H1 (cell line): ENCODE results near the gene BLTP3B. TPM values are rescaled to one million over a fixed set of nuclear protein-coding genes. Genes with fewer than 3 reads are reported as not detected.

ENCODE experiments used
- CTCF ChIA-PET: fragments of 300-600 bp; sonication (Branson Sonifier 250); formaldehyde crosslinking; loops from one replicate; lab custom pipeline; 2021; ENCODE audit not compliant: partially characterized antibody; lab: Charles Lee
- POLR2A ChIA-PET: fragments of 300-600 bp; sonication (Branson Sonifier 250); formaldehyde crosslinking; loops from one replicate; lab custom pipeline; 2021; ENCODE audit warnings: inconsistent platforms; ENCODE audit not compliant: partially characterized antibody; lab: Charles Lee
- DNase-seq, 2 experiments: peaks; one replicate each; pipeline versions ENCODE4 v3.0.0 to v3.0.0-alpha.2; 2010 to 2022; ENCODE audit warnings: low spot score in 2 of 2, low read depth in 1 of 2, mixed read lengths in 1 of 2
- FAIRE-seq: peaks from 2 replicates; lab custom pipeline; 2011; peaks lifted over from hg19 to GRCh38; lab: Jason Lieb, UNC
- H2AFZ ChIP-seq: 2 replicates; pipeline ENCODE4 v1.8.1; 2012; ENCODE audit warnings: low read length, inconsistent platforms
- H2AK5ac ChIP-seq: 2 replicates; pipeline ENCODE4 v1.6.1; 2013; ENCODE audit warnings: low read depth, low read length
- H2BK120ac ChIP-seq: replicated peaks from 2 replicates; pipeline ENCODE3; 2013; ENCODE audit warnings: low read depth, low read length, inconsistent platforms
- H2BK12ac ChIP-seq: 2 replicates; pipeline ENCODE4 v1.6.1; 2013; ENCODE audit warnings: low read depth, low read length
- H2BK15ac ChIP-seq: 2 replicates; pipeline ENCODE4 v1.6.1; 2013; ENCODE audit warnings: low read length
- H2BK20ac ChIP-seq: 2 replicates; pipeline ENCODE4 v1.6.1; 2013; ENCODE audit warnings: low read length
- H2BK5ac ChIP-seq: 2 replicates; pipeline ENCODE4 v1.6.1; 2013; ENCODE audit warnings: low read depth, low read length
- H3K14ac ChIP-seq: 2 replicates; pipeline ENCODE4 v1.6.1; 2013; ENCODE audit warnings: inconsistent platforms; ENCODE audit not compliant: insufficient read length
- H3K18ac ChIP-seq: 2 replicates; pipeline ENCODE4 v1.6.1; 2013; ENCODE audit warnings: low read length; ENCODE audit errors: extremely low read depth
- H3K23ac ChIP-seq: 2 replicates; pipeline ENCODE4 v1.6.1; 2013; ENCODE audit warnings: inconsistent platforms; ENCODE audit not compliant: insufficient read length
- H3K23me2 ChIP-seq: 2 replicates; pipeline ENCODE4 v1.6.1; 2013; ENCODE audit warnings: low read depth, low read length
- H3K27ac ChIP-seq: 2 replicates; pipeline ENCODE4 v1.6.1; 2011; ENCODE audit warnings: low read depth, low read length, inconsistent platforms
- H3K27me3 ChIP-seq, 4 experiments: replicated peaks in 1 of 4; 1 replicate in 1 of 4; 2 replicates in 3 of 4; pipeline versions ENCODE4 v1.6.1 to v1.8.1; 2011 to 2013; ENCODE audit warnings: low read length in 3 of 4, mild to moderate bottlenecking in 3 of 4, inconsistent platforms in 2 of 4, mixed read lengths in 2 of 4, moderate library complexity in 1 of 4; ENCODE audit not compliant: control insufficient read depth in 3 of 4, insufficient read depth in 3 of 4; ENCODE audit errors: extremely low read depth in 1 of 4
- H3K36me3 ChIP-seq, 4 experiments: 2 replicates each; pipeline versions ENCODE4 v1.6.1 to v1.8.1; 2011 to 2013; ENCODE audit warnings: mild to moderate bottlenecking in 4 of 4, low read length in 3 of 4, moderate library complexity in 2 of 4, control low read depth in 1 of 4, inconsistent platforms in 1 of 4; ENCODE audit not compliant: insufficient read depth in 4 of 4, control insufficient read depth in 2 of 4
- H3K4ac ChIP-seq: replicated peaks from 2 replicates; pipeline ENCODE3; 2013; ENCODE audit warnings: low read length, low read depth, mixed read lengths, inconsistent platforms; ENCODE audit not compliant: insufficient read length
- H3K4me1 ChIP-seq, 4 experiments: replicated peaks in 1 of 4; 1 replicate in 1 of 4; 2 replicates in 3 of 4; pipeline versions ENCODE4 v1.6.1 to v1.8.1; 2011 to 2013; ENCODE audit warnings: low read length in 3 of 4, inconsistent platforms in 2 of 4, mixed read lengths in 1 of 4; ENCODE audit not compliant: insufficient read depth in 4 of 4, control insufficient read depth in 3 of 4
- H3K4me2 ChIP-seq, 2 experiments: 2 replicates each; pipeline versions ENCODE4 v1.6.1 to v1.8.1; 2011 to 2013; ENCODE audit warnings: low read depth in 2 of 2, low read length in 2 of 2, control low read depth in 1 of 2, inconsistent platforms in 1 of 2, mild to moderate bottlenecking in 1 of 2; ENCODE audit not compliant: insufficient read depth in 1 of 2
- H3K4me3 ChIP-seq, 4 experiments: fragments of 200-600, 300-600 bp in 1 of 4; sonication (generic), shearing (Covaris generic), sonication (Bioruptor Twin) in 1 of 4; 2 replicates each; pipeline versions ENCODE4 v1.5.1 to v1.8.1; 2011 to 2016; ENCODE audit warnings: low read length in 4 of 4, low read depth in 3 of 4, control low read depth in 2 of 4, inconsistent platforms in 2 of 4, mild to moderate bottlenecking in 2 of 4, mixed read lengths in 1 of 4, moderate library complexity in 1 of 4; ENCODE audit not compliant: insufficient read depth in 2 of 4; ENCODE audit errors: extremely low read depth in 1 of 4
- H3K56ac ChIP-seq: replicated peaks from 2 replicates; pipeline ENCODE3; 2013; ENCODE audit warnings: low read depth, mild to moderate bottlenecking, mixed read lengths, low read length, inconsistent platforms; ENCODE audit not compliant: insufficient read length
- H3K79me1 ChIP-seq: 2 replicates; pipeline ENCODE4 v1.6.1; 2013; ENCODE audit warnings: low read depth, low read length, control low read depth
- H3K79me2 ChIP-seq, 2 experiments: 2 replicates each; pipeline versions ENCODE4 v1.6.1 to v1.8.1; 2012 to 2013; ENCODE audit warnings: low read length in 2 of 2, mild to moderate bottlenecking in 2 of 2, inconsistent platforms in 1 of 2; ENCODE audit not compliant: insufficient read depth in 2 of 2, control insufficient read depth in 1 of 2
- H3K9ac ChIP-seq, 4 experiments: replicated peaks in 1 of 4; 1 replicate in 1 of 4; 2 replicates in 3 of 4; pipeline versions ENCODE4 v1.6.1 to v1.8.1; 2011 to 2013; ENCODE audit warnings: low read depth in 3 of 4, low read length in 3 of 4, control low read depth in 2 of 4, mild to moderate bottlenecking in 2 of 4, moderate library complexity in 2 of 4, inconsistent platforms in 1 of 4; ENCODE audit errors: extremely low read depth in 1 of 4
- H3K9me3 ChIP-seq, 2 experiments: 2 replicates each; pipeline versions ENCODE4 v1.6.1 to v1.8.1; 2012 to 2013; ENCODE audit warnings: mild to moderate bottlenecking in 2 of 2, moderate library complexity in 2 of 2, control low read depth in 1 of 2, inconsistent platforms in 1 of 2, low read depth in 1 of 2, low read length in 1 of 2, mixed read lengths in 1 of 2; ENCODE audit not compliant: insufficient read depth in 2 of 2
- H4K20me1 ChIP-seq, 2 experiments: replicated peaks in 1 of 2; 2 replicates each; pipeline versions ENCODE3 to v1.8.1; 2011 to 2013; ENCODE audit warnings: inconsistent platforms in 2 of 2, low read length in 2 of 2, mild to moderate bottlenecking in 1 of 2; ENCODE audit not compliant: insufficient read depth in 2 of 2, control insufficient read depth in 1 of 2
- H4K5ac ChIP-seq: 2 replicates; pipeline ENCODE4 v1.6.1; 2013; ENCODE audit warnings: low read length, low read depth, mixed read lengths, inconsistent platforms; ENCODE audit not compliant: insufficient read length
- H4K8ac ChIP-seq: 2 replicates; pipeline ENCODE4 v1.8.0; 2013; ENCODE audit warnings: mild to moderate bottlenecking, moderate library complexity, low read length, inconsistent platforms; ENCODE audit not compliant: insufficient read depth; ENCODE audit errors: extremely low read depth
- H4K91ac ChIP-seq: replicated peaks from 2 replicates; pipeline ENCODE3; 2013; ENCODE audit warnings: low read length, mixed read lengths, inconsistent platforms; ENCODE audit not compliant: insufficient read length
- BCL11A ChIP-seq, 2 experiments: IDR thresholded peaks; one replicate each; pipeline ENCODE4 v1.6.1; 2011; ENCODE audit warnings: low read depth in 2 of 2, low read length in 2 of 2, mild to moderate bottlenecking in 2 of 2
- CEBPB ChIP-seq: IDR thresholded peaks from 2 replicates; pipeline ENCODE4 v1.6.1; 2012; ENCODE audit warnings: low read depth, low read length
- CREB1 ChIP-seq: IDR thresholded peaks from 2 replicates; pipeline ENCODE4 v1.6.1; 2012; ENCODE audit warnings: inconsistent platforms
- EZH2 ChIP-seq: fragments of 200-600 bp; sonication (generic); IDR thresholded peaks from 2 replicates; pipeline ENCODE4 v1.7.1; 2012; ENCODE audit warnings: low read depth, mild to moderate bottlenecking, moderate library complexity, low read length, inconsistent platforms; ENCODE audit not compliant: severe bottlenecking
- HDAC6 ChIP-seq: IDR thresholded peaks from one replicate; pipeline ENCODE4 v1.7.1; 2012; ENCODE audit warnings: low read depth, mild to moderate bottlenecking, inconsistent platforms, low read length, moderate library complexity
- JUND ChIP-seq: IDR thresholded peaks from 2 replicates; pipeline ENCODE4 v1.6.1; 2011; ENCODE audit warnings: mild to moderate bottlenecking, improper control_type of control experiment, low read length
- KDM5A ChIP-seq: fragments of 200-600 bp; IDR thresholded peaks from 2 replicates; pipeline ENCODE4 v1.7.1; 2012; ENCODE audit warnings: mild to moderate bottlenecking, low read length, inconsistent platforms, mixed read lengths
- NANOG ChIP-seq: IDR thresholded peaks from 2 replicates; pipeline ENCODE4 v1.6.1; 2011; ENCODE audit warnings: low read length, low read depth, mild to moderate bottlenecking, inconsistent platforms; ENCODE audit not compliant: insufficient read depth, poor library complexity, severe bottlenecking
- RBBP5 ChIP-seq: IDR thresholded peaks from 2 replicates; pipeline ENCODE4 v1.7.1; 2012; ENCODE audit warnings: low read depth, mild to moderate bottlenecking, inconsistent platforms, low read length, moderate library complexity, borderline replicate concordance
- SAP30 ChIP-seq: fragments of 300-600 bp; sonication (generic); IDR thresholded peaks from 2 replicates; pipeline ENCODE4 v1.7.1; 2012; ENCODE audit warnings: low read length, moderate library complexity, mild to moderate bottlenecking, inconsistent platforms; ENCODE audit not compliant: insufficient read depth, insufficient replicate concordance
- SRF ChIP-seq: IDR thresholded peaks from 2 replicates; pipeline ENCODE4 v1.6.1; 2011; ENCODE audit warnings: mild to moderate bottlenecking, low read depth, low read length, moderate library complexity
- SUZ12 ChIP-seq: fragments of 200-600 bp; sonication (generic); IDR thresholded peaks from 2 replicates; pipeline ENCODE4 v1.6.1; 2012; ENCODE audit warnings: mild to moderate bottlenecking, inconsistent platforms, low read length, moderate library complexity, mixed read lengths
- TAF7 ChIP-seq: optimal IDR thresholded peaks from 2 replicates; pipeline ENCODE3; 2011; ENCODE audit warnings: low read depth, mild to moderate bottlenecking, inconsistent platforms, low read length, moderate library complexity, borderline replicate concordance
- TBP ChIP-seq: IDR thresholded peaks from 2 replicates; pipeline ENCODE4 v1.6.1; 2011; ENCODE audit warnings: low read depth, low read length, improper control_type of control experiment
- TEAD4 ChIP-seq: IDR thresholded peaks from 2 replicates; pipeline ENCODE4 v1.6.1; 2012; ENCODE audit warnings: low read depth, low read length, inconsistent platforms, mixed read lengths
- WGBS, 2 experiments: shearing (Covaris generic) in 1 of 2; methylation state at CpG; one replicate each; pipeline versions ENCODE4 v1.1.6 to v1.1.7; 2013 to 2015; ENCODE audit warnings: low lambda C conversion rate in 2 of 2, mixed read lengths in 2 of 2, inconsistent platforms in 1 of 2, low coverage in 1 of 2, missing lambda C conversion rate in 1 of 2; ENCODE audit not compliant: insufficient replicate concordance in 2 of 2, insufficient coverage in 1 of 2, insufficient read length in 1 of 2; ENCODE audit errors: extremely low coverage in 1 of 2, missing lambda C conversion rate in 1 of 2; 5-methylcytosine and 5-hydroxymethylcytosine counted together
- polyA plus RNA-seq, 7 experiments: library from polyadenylated mRNA; depleted of rRNA in 3 of 7; stranded (reverse) in 5 of 7; unstranded in 2 of 7; fragments of >200 nt in 5 of 7; fragments of 200-250 nt in 2 of 7; gene quantifications; 1 replicate in 5 of 7; 2 replicates in 1 of 7; 4 replicates in 1 of 7; pipeline versions ENCODE4 v1.2.1 to v1.2.3, GENCODE V29; 2011 to 2013; ENCODE audit warnings: missing spikeins in 2 of 7, mixed read lengths in 2 of 7
- total RNA-seq: library from RNA; stranded (reverse); fragmentation: NEBNext Ultra II Directional; extraction: Animal tissue kit (Norgen Biotek cat#: 25700); gene quantifications from 2 replicates; pipeline ENCODE4 v1.2.1, GENCODE V29; 2021

BLTP3B gene
- total and polyA plus RNA-seq, 2 of the 8 experiments (the other 6 are each of a cell fraction or from before 2014, with no cell fraction given): 7.0 to 28.6 TPM

DNA sequence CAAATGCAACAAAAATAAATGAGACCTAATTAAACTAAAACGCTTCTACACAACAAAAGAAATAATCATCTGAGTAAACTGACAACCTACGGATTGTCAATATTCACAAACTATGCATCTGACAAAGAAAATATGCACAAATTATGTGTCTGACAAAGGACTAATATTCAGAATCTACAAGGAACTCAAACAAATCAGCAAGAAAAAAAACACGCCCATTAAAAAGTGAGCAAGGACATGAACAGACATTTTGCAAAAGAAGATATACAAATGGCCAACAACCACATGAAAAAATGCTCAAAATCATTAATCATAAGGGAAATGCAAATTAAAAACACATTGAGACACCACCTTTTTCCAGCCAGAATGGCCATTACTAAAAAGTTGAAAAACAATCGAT, 37.0 kb downstream of the BLTP3B start:
- Histone ChIP-seq H2BK5ac (no peak overlapping the region), H3K4ac (no peak overlapping the region), H2BK120ac (no peak overlapping the region), H2AFZ (no peak overlapping the region), H2AK5ac (no peak overlapping the region), H3K36me3 (peaks cover 0 to 22% (median 0%) of the 10 kb centered on the region in 4 experiments; a peak in 3 of 8 replicates), H3K18ac (no peak overlapping the region), H3K27me3 (no peaks in the 10 kb centered on the region), H2BK15ac (no peak overlapping the region), H2BK20ac (no peak overlapping the region), H3K23ac (no peak overlapping the region), H3K56ac (no peak overlapping the region), H4K91ac (no peak overlapping the region), H3K4me1 (no peaks in the 10 kb centered on the region), H3K9ac (no peak overlapping the region), H2BK12ac (no peak overlapping the region), H4K8ac (no peak overlapping the region), H3K4me3 (no peak overlapping the region), H4K20me1 (no peaks in the 10 kb centered on the region), H3K79me1 (no peaks in the 10 kb centered on the region), H3K14ac (no peak overlapping the region), H3K27ac (no peak overlapping the region), H3K9me3 (0 out of 4 replicates have a peak, but pooled peaks cover 0 to 5% of the 10 kb centered on the region in 2 experiments), H4K5ac (no peak overlapping the region), H3K4me2 (no peak overlapping the region), H3K79me2 (peaks cover 0 to 27% of the 10 kb centered on the region in 2 experiments; a peak in 2 of 4 replicates), H3K23me2 (no peaks in the 10 kb centered on the region)
- CTCF ChIA-PET: no interaction called here
- WGBS, 2 experiments: 87% methylated on average over 4 of the region's 4 CpGs; no CpG with 5 or more reads in 1 of the 2 experiments
- POLR2A ChIA-PET: no interaction called here
- DNase-seq (no peak), FAIRE-seq (no peak)
- TF ChIP-seq TEAD4 (no peak), JUND (no peak), TAF7 (no peak), KDM5A (no peak), SAP30 (no peak), RBBP5 (no peak), SRF (no peak), BCL11A (IDR thresholded peaks at IDR 0.05; ENCODE audit: low read depth in 2 of 2, low read length in 2 of 2) (no peak), CREB1 (no peak), HDAC6 (no peak), NANOG (no peak), SUZ12 (no peak), EZH2 (no peak), TBP (no peak), CEBPB (no peak)
